ENCODE data around the gene EVI5.
A peak's percentile ranks its signal among the peaks of the same experiment; 100 is the strongest.

The EVI5 gene

DNA sequence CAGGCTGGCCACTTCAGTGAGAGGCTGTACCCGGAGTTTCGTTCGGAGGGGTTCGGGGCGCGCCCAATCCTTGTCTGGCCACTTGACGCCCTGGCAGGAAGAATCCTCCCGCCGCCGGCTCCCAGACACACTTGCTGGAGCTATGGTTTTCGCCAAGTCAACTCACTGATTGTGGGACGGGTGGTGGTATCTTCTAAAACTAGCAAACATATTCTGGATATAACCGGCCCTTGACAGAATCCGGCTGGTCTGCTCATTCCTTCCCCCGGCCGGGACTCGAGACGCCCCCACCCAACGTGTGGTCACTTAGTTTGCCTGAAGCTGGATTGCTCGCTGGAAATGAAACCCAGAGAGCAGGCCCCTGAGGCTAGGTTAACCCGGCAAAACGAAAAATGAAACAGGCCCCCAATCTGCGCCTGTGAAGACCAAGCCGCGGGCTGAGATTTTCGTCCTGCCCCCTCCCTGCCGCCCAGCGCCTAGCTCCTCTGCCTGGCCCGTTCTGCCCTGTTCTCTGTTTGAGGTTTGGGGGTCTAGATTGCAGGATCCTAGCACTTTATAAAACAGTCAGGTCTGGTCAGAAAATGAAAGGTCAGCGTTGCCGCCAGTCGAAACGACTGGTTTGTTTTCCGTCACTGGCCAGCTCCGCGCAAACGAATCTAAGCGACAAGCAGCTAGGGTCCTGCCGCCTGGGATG is 302.8 kb downstream of the EVI5 start:
- DNase-seq: no peak

DNA sequence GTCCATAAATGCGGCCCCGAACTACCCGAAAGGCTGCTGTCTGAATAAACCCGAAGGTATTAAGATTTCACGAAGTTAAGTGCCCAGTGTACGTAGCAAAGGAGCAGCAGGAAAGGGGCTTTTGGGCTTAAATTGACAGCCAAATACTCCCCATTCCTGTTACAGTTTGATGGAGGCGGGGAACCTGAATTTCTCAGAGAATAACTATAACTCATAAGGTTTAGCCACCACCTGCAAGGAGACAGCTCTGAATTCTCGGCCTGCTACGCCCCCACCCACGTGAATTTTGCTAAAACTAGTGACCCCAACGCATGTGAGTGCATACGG is 303.3 kb downstream of the EVI5 start:
- DNase-seq: no peak

DNA sequence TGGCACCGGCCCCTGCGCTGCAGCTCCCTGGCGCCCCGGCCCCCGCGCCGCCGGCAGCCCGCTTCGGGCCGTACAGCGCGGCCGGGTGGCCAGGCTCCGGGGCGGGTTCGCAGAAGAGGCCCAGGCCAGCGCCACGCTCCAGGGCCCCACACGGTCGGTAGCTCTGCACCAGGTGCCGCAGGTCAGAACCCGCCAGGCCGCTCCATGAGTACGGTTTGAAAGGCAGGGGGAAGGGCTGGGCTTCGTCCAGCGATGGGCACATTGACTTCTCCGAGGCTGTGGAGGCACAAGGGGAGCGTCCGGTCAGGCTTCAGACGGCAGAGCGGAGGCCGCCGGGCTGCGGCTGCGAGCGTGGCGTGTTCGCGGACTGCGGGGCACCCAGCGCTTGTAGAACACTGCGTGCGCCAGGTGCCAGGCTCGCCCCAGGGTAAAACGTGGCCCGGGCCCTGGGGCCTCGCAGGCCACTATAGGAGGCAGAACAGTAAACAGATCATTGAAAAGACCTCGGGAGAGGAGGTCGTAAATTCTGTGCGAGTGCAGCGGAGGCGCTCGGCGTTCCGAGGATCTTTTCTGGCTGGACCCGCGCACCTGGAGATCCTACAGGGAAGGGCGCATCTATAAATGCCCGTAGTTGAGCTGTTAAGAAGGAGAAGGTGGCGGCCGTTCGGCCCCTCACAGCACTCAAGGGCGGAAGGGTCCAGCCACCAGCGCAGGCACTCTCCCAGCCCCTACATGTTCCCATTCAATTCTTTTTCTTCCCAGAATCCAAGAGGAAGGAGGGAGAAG is 303.9 kb downstream of the EVI5 start:
- no peak for DNase-seq

DNA sequence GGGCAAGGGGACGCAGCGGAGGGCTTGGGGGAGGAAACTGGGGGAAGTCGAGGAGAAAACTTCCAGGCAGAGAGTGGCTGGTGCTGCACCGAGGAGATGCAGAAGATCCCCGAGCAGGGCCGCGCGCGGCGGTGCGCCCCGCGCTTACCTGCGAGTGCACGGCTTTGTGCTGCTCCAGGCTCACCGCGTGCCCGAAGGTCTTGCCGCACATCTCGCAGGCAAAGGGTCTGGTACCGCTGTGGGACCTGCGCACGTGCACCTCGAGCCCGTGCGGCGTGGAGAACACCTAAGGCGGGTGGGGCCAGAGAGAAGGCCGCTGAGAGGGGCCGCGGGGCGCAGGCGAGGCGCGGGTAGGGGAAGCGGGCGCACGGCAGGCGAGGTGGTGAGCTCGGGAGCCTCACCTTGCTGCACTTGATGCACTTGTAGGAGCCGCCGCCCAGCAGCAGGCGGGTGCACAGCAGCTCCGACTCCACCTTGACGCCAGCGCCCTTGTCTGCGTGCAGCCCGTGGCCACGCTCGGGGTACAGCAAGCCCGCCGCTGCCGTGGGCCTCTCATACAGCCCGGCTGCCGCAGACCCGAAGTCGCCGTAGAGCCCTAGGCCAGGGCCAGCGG is 304.6 kb downstream of the EVI5 start:
- DNase-seq: no peak

DNA sequence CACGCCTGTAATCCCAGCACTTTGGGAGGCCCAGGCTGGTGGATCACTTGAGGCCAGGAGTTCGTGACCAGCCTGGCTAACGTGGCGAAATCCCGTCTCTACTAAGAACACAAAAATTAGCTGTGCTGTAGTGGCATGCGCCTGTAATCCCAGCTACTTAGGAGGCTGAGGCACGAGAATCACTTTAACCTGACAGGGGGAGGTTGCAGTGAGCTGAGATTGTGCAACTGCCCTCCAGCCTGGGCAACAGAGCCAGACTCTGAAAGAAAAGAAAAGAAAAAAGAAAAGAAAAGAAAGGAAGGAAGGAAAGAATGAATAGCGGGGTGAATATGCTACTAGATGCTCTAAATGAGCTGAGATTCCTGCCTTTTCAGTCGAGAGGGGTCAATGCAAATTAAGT is 305.3 kb downstream of the EVI5 start:
- DNase-seq: no peak

DNA sequence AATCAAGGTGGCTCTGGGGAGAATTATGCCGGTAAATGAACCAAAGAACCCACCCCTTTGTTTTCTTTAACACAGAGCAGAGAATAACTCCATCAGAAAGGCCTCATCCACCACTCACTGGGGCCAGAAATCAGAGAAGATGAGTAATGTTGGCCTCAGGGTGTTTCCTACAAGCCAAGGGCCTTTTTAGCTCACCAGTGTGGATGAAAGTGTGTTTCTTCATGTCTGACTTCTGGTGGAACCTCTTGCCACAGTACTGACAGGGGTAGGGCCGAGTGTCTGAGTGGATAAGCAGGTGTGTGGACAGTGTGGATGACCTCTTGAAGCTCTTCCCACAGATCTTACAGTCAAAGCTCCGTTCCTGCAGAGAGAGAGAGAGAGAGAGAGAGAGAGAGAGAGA is 306.5 kb downstream of the EVI5 start:
- DNase-seq: no peak

DNA sequence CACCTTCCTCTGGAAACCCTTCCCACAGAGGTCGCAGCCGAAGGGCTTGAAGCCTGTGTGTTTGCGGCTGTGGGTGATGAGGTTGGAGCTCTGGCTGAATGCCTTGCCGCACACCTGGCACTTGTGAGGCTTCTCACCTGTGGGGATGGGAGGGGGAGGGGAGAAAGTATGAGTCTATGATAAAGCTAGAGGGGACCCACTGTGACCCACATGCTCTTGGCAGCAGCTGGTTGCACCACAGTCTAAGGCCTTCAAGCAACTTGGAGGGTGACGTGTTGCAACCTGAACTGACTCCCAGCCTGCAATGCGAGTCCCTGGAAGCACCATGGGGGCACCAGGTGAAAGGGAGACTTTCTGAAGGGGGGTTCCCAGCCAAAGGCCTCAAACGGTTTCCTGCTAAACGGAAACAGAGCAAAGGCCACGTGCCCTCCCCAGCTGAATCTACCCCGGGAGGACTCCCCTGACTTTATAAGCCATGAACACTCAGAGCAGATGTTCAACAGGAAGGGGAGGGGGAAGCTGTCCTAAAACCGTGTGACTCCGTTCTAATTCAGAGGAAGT is 308.8 kb downstream of the EVI5 start:
- peak; percentile 66 to 74 for DNase-seq

DNA sequence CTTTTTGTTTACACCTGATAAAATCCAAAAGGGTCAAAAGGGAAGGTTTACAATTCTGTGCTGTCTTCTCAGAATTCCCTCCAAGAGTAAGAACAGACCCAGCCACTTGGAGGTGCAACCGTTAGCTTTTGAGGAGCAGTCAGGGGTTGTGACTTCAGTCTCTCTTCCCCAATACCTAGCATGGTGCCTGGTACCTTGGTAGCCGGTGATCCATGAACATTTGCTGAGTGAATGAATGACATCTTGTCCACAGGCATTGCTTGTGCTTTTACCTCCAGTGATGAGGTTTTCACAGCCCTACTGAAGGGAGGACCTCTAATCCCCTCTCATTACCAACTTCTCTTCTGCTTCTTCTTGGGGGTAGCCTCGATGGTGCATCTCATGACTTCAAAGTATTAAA is 309.9 kb downstream of the EVI5 start:
- DNase-seq: no peak

DNA sequence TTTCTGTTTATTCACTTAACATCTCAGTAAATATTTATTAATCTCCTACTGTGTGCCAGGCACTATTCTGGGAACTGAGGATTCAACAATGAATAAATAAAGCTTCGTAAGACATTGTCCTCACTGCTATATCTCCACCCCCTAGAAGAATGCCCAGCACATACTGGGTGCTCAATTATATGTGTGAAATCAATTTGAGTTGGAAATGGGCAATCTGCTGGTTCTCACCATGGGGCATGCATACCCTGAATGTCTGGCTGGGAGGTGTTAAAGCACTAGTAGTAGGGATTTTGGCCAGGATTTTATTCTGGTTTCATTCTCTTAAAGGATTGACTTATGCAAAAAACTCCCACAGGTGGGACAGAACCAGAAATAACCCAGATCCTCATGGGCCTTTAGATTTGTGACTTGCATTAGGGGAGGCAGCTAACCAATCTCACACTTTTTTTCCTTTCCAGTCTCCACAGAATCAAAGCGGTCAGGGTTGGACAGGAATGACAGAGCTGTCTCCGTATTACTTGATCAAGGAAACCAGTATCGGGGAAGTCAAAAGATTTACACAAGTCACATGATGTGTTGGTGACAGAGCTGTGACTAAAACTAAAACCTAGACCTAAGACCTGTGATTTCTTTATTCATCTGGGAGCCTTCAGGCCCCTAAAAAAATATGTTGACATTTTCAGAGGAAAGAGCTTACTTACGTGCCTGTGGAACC is 311.0 kb downstream of the EVI5 start:
- peak in 1 of 2 donors; percentile 31 for DNase-seq

DNA sequence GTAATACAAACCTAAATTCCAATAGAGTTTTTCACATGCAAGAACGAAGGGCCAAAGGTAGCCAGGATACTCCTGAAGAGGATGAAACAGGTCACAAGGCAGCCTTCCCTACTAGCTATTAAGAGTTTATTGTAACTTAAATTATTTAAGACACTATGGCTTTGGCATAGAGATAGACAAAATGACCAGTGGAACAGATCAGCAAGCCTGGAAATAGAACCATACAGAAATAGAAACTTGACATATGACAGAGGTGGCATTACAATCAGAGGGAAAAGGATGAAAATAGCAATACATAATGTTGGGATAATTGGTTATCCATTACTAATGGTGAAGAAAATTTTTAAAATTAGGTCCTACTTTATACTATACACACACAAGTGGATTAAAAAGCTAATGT is 314.7 kb downstream of the EVI5 start:
- DNase-seq: no peak

DNA sequence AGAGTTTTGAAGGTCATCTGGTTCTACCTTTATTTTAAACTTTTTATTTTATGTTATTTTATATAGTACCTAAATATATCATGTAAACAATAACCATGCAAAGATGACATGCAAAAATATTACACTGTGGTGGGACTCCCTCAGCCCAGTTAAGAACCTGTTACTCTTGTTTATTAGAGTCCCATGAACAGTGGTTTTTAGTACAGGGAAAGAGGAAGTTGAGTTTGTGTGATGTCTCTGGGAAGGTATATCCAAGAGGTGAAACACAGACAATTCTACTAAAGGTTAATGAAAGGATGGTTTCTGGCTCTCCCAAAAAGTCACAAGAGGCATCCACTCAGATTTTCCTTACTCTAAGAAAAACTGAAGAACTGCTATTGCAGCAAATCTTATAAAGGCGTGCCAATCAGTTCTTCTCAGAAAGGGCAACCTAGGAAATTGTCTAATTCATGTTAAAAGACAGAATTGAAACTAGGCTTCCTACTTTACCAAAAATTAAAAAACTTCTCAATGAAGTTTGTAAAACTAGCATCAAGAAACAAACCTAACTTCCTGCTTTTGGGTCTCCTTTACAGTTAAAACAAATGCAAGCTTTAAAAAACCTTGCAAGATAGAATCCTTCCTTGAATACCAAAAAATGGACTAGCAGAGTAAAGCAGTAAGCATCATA is 318.1 kb downstream of the EVI5 start:
- DNase-seq: no peak

DNA sequence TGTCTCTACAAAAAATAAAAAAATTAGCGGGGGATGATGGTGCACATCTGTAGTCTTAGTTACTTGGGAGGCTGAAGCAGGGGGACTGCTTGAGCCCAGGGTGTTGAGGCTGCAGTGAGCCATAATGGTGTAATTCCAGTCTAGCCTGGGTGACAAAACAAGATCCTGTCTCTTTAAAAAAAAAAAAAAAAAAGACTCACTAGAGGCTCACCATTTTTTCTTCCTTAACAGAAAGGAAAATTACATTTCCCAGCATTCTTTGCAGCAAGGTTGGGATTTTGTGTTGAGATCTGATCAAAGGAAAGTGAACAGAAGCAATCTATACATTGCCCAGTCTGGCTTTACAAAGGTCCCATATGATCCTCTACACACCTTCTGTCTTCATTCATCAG is 319.7 kb downstream of the EVI5 start:
- no peak for DNase-seq

DNA sequence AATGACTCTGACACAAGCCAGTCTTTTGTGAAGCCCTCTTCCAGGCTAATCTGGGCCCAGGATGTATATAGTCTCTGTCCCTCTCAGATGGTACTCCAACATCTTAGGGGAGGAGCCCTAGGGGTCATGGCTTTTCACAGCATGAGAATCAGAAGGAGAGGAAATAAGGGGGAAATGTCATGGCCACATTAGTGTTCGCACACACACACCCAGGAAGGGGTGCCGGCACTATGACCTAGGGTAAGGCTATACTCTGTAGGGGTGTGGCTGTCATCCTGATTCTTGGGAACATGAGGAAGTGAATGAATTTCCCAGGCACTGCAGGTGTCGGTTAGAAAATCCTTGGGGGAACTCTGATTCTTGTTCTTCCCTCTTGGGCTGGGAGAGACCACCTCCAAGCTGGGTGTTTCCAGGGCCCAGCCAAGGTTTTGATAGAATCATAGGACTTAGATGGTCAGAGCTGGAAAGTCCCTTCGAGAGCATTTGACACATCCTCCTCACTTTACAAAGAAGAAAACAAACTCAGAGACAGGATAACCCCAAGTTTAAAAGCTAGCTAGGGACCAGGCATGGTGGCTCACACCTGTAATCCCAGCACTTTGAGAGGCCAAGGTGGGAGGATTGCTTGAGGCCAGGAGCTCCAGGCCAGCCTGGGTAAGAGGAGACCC is 320.2 kb downstream of the EVI5 start:
- DNase-seq: no peak

DNA sequence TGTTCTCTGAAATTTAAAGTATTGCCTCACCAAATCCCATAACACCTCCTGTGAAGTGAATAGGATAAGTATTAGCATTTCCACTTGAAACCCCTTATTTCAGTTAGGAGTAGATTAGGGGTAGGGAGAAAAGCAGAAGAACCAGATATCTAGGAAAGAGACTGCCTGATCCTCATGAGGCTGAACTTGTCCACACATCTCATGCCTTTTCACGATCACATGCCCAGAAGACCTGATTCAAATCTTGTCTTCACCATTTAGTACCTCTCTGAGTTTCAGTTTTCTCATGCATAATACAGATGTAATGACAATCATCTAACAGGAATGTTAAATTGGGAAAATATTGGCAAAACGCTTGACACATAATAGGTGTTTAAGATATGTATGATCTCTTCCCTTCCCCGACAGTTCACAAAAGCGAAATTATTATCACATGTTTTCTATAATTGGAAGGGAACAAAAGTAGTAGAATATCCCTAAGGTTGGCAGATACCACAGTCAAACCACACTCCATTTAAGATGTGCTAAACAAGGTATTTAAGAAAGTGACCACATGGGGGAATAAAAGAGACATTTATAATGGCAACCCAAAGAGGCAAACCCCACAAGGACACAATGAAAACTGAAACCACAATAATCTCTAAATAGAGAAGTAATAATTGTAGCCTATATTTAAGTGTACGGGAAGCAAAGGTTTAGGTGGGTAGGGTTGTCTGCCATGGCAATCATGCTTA is 323.4 kb downstream of the EVI5 start:
- peak in 1 of 2 donors; percentile 20 for DNase-seq

DNA sequence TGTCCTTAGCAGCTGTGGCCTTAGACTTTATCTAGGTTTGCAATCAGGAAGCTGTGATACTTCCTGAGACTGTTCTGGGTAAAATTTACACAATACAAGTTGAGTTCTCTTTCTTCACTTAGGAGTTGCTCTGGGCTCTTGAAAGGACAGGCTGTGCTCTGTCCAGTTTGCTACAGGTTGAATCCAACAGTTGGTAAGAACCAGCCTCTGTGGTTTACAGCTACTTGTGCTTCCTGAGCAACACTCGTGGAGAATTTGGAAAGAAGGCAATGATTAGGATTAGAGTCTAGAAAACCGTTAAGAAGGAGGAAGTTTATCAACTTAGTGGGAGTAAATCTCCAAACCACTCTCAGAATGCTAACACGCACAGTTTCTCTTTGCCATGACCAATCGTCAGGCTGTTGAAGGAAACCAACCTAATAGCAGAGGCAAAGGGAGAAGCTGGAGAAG is 325.0 kb downstream of the EVI5 start:
- DNase-seq: no peak

All from CD4-positive, alpha-beta T cell treated with Interleukin-1 beta for 1 hour (primary cell).